Endodermal cell (in vitro differentiated cells): ENCODE measurements around the gene GRB10. TPM values are rescaled to one million over a fixed set of nuclear protein-coding genes. Genes with fewer than 3 reads are reported as not detected.

Source experiments
- DNase-seq: peaks from one replicate; pipeline ENCODE4 v3.0.0-alpha.2; 2017
- H3K27ac ChIP-seq: 2 replicates; pipeline ENCODE4 v1.5.1; 2013; ENCODE audit warnings: mild to moderate bottlenecking, low read depth, low read length, moderate library complexity
- H3K27me3 ChIP-seq: 2 replicates; pipeline ENCODE4 v1.6.1; 2013; ENCODE audit warnings: mild to moderate bottlenecking, low read length, moderate library complexity; ENCODE audit not compliant: insufficient read depth, control insufficient read depth, poor library complexity, severe bottlenecking
- H3K36me3 ChIP-seq: 2 replicates; pipeline ENCODE4 v1.7.0; 2013; ENCODE audit warnings: mild to moderate bottlenecking, low read length, moderate library complexity; ENCODE audit not compliant: control insufficient read depth, insufficient read depth
- H3K4me1 ChIP-seq: one replicate; pipeline ENCODE4 v1.7.0; 2013; ENCODE audit warnings: low read length; ENCODE audit not compliant: control insufficient read depth, insufficient read depth
- H3K4me3 ChIP-seq: 2 replicates; pipeline ENCODE4 v1.5.1; 2013; ENCODE audit warnings: mild to moderate bottlenecking, low read length, moderate library complexity
- H3K9ac ChIP-seq: 2 replicates; pipeline ENCODE4 v1.6.1; 2013; ENCODE audit warnings: mild to moderate bottlenecking, low read length, moderate library complexity; ENCODE audit not compliant: poor library complexity, severe bottlenecking; ENCODE audit errors: extremely low read depth
- H3K9me3 ChIP-seq: 2 replicates; pipeline ENCODE4 v1.6.1; 2013; ENCODE audit warnings: mild to moderate bottlenecking, low read length, moderate library complexity; ENCODE audit not compliant: control insufficient read depth
- H3K27ac Mint-ChIP-seq: 2 replicates; pipeline ENCODE4 v1.8.0; 2020; ENCODE audit warnings: mixed read lengths
- H3K27me3 Mint-ChIP-seq: 2 replicates; pipeline ENCODE4 v1.8.0; 2021; ENCODE audit warnings: mild to moderate bottlenecking, mixed read lengths; ENCODE audit not compliant: insufficient read depth
- H3K36me3 Mint-ChIP-seq: 2 replicates; pipeline ENCODE4 v1.8.0; 2020; ENCODE audit warnings: low read depth, mixed read lengths
- H3K4me1 Mint-ChIP-seq: 2 replicates; pipeline ENCODE4 v1.8.0; 2020; ENCODE audit warnings: mixed read lengths
- H3K4me3 Mint-ChIP-seq: 2 replicates; pipeline ENCODE4 v1.8.0; 2020; ENCODE audit warnings: mild to moderate bottlenecking, moderate library complexity, mixed read lengths
- H3K9me3 Mint-ChIP-seq: 2 replicates; pipeline ENCODE4 v1.8.0; 2020; ENCODE audit warnings: mild to moderate bottlenecking, mixed read lengths
- CTCF ChIP-seq: fragments of 200-600 bp; sonication (generic); conservative IDR thresholded peaks from 2 replicates; pipeline ENCODE4 v1.5.0; 2021; ENCODE audit warnings: antibody characterized with exemption, mild to moderate bottlenecking
- WGBS, 2 experiments: methylation state at CpG; one replicate each; pipeline versions ENCODE4 v1.1.5 to v1.1.7; 2013; ENCODE audit warnings: missing lambda C conversion rate in 2 of 2, mixed read lengths in 1 of 2; ENCODE audit not compliant: insufficient coverage in 1 of 2, insufficient read length in 1 of 2; 5-methylcytosine and 5-hydroxymethylcytosine counted together
- total RNA-seq, 2 donors: library from RNA; stranded (reverse); fragmentation: NEBNext Ultra II Directional in 1 of 2; extraction: Animal tissue kit (Norgen Biotek cat#: 25700) in 1 of 2; gene quantifications; 2 replicates in 1 of 2; 3 replicates in 1 of 2; pipeline ENCODE4 v1.2.1, GENCODE V29; 2021

Gene GRB10
- total RNA-seq, 2 donors from 2014 or later = 71.9 to 97.5 TPM

- H3K9me3 ChIP-seq = no peaks in the 10 kb centered on the region
- no peaks in the 10 kb centered on the region for H3K9me3 Mint-ChIP-seq
- H3K4me1 Mint-ChIP-seq = peaks cover 3% of the 10 kb centered on the region
- H3K27ac Mint-ChIP-seq = peak overlapping the region; percentile 22
- H3K36me3 Mint-ChIP-seq = peaks cover 27% of the 10 kb centered on the region
- H3K4me3 ChIP-seq = no peak overlapping the region
- H3K27me3 Mint-ChIP-seq = no peaks in the 10 kb centered on the region
- DNase-seq = peak; percentile 32
- H3K4me1 ChIP-seq = no peaks in the 10 kb centered on the region
- H3K27ac ChIP-seq = no peak overlapping the region
- WGBS, 2 experiments = 77 to 93% methylated on average over 5 to 8 of the region's 8 CpGs
- no peaks in the 10 kb centered on the region for H3K27me3 ChIP-seq
- no peak overlapping the region for H3K4me3 Mint-ChIP-seq
- TF ChIP-seq CTCF = no peak
- peaks cover 68% of the 10 kb centered on the region for H3K36me3 ChIP-seq
- H3K9ac ChIP-seq = no peak overlapping the region
These were observed 89.1 kb downstream of the GRB10 start for GRCh38 chr7:50693455-50694130.

- peak; percentile 21 for DNase-seq
- Histone ChIP-seq H3K4me1 (no peaks in the 10 kb centered on the region), H3K9ac (no peak overlapping the region), H3K27ac (peak overlapping the region; percentile 94), H3K36me3 (peaks cover 82% of the 10 kb centered on the region), H3K27me3 (no peaks in the 10 kb centered on the region), H3K9me3 (no peaks in the 10 kb centered on the region), H3K4me3 (no peak overlapping the region)
- Mint-ChIP-seq H3K36me3 (peaks cover 33% of the 10 kb centered on the region), H3K27ac (no peak overlapping the region), H3K4me1 (peaks cover 3% of the 10 kb centered on the region), H3K9me3 (no peaks in the 10 kb centered on the region), H3K27me3 (no peaks in the 10 kb centered on the region), H3K4me3 (no peak overlapping the region)
- WGBS, 2 experiments = 61 to 76% methylated on average over 11 of the region's 11 CpGs
- no peak for TF ChIP-seq CTCF
These were observed 92.1 kb downstream of the GRB10 start for GRCh38 chr7:50690541-50691011.

GRCh38 chr7:50688226-50688590 lies 94.5 kb downstream of the GRB10 start:
- Histone ChIP-seq H3K27ac (no peak overlapping the region), H3K36me3 (peaks cover 70% of the 10 kb centered on the region), H3K4me3 (no peak overlapping the region), H3K9ac (no peak overlapping the region), H3K27me3 (no peaks in the 10 kb centered on the region), H3K9me3 (no peaks in the 10 kb centered on the region), H3K4me1 (no peaks in the 10 kb centered on the region)
- Mint-ChIP-seq H3K27ac (no peak overlapping the region), H3K4me1 (no peaks in the 10 kb centered on the region), H3K4me3 (no peak overlapping the region), H3K36me3 (peaks cover 25% of the 10 kb centered on the region), H3K27me3 (no peaks in the 10 kb centered on the region), H3K9me3 (no peaks in the 10 kb centered on the region)
- WGBS, 2 experiments = 97 to 100% methylated on average over 2 of the region's 2 CpGs
- DNase-seq = no peak
- TF ChIP-seq CTCF = no peak
